ENCODE measurements around the gene SOX15.

DNA sequence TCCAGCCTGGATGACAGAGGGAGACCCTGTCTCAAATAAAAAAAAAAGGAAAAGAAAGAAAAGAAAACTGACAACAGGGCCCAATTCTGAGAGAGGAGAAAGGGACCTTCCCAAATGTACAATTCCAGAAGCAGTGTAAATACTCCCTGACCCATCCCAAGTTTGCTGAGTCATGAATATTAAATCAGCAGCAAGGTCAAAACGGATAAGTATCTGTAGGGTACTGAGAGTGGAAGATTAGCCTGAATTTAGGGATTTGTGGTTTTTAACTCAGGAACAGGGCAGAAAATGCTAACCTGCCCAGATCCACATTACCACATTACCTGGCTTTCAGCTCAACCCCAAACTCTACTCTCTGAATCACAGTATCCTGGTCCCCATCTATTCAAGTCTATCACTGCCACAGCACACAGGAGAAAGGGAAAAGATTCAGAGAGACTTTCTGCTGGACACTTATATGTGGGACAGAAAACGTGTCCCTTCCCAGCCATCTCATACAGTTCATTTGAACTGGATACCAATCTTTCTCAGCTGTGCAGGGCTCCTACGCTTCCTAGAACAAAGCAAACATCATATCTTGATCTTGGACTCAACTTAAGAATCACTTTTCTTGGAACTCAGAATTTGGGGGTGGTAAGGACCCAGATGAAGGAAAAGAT lies 21.9 kb upstream of the SOX15 start:
- TF ChIP-seq CTCF (IDR thresholded peaks at IDR 0.05), result no peak
- no peak for TF ChIP-seq POLR2A (IDR thresholded peaks at IDR 0.05)
